Measurements from ENCODE around the gene ARHGEF12. TPM values are rescaled to one million over a fixed set of nuclear protein-coding genes. Genes with fewer than 3 reads are reported as not detected.

The ARHGEF12 gene
- total RNA-seq, 1 donor, result 134 TPM

- H3K27me3 ChIP-seq (ENCODE audit: insufficient read depth, low read length), result peaks cover 28% of the 10 kb centered on the region
- no peak for TF ChIP-seq CTCF (IDR thresholded peaks at IDR 0.05; ENCODE audit: extremely low read depth, low read depth, low read length)
- H4K20me1 ChIP-seq (ENCODE audit: insufficient read depth, low read length), result no peaks in the 10 kb centered on the region
- H3K79me2 ChIP-seq (ENCODE audit: insufficient read depth, low read length), result no peaks in the 10 kb centered on the region
- no peak overlapping the region for H3K27ac ChIP-seq (ENCODE audit: low read depth, low read length)
- no peak overlapping the region for H2AFZ ChIP-seq (ENCODE audit: low read length)
- peaks cover 3% of the 10 kb centered on the region for H3K4me1 ChIP-seq (ENCODE audit: insufficient read depth, low read length)
- H3K4me3 ChIP-seq (ENCODE audit: insufficient read depth, low read length), result no peak overlapping the region
- no peak overlapping the region for H3K4me2 ChIP-seq (ENCODE audit: insufficient read depth, low read length)
- H3K36me3 ChIP-seq (ENCODE audit: insufficient read depth, low read length), result no peaks in the 10 kb centered on the region
- no peak for DNase-seq (ENCODE audit: insufficient read length, low spot score, missing footprints)
- H3K9me3 ChIP-seq (ENCODE audit: low read depth, low read length), result no peaks in the 10 kb centered on the region
Measured at GRCh38 chr11:120505801-120506425, 169.7 kb downstream of the ARHGEF12 start.

- peak; percentile 85 for DNase-seq (ENCODE audit: insufficient read length, low spot score, missing footprints)
- peaks cover 3% of the 10 kb centered on the region for H3K4me1 ChIP-seq (ENCODE audit: insufficient read depth, low read length)
- H3K4me2 ChIP-seq (ENCODE audit: insufficient read depth, low read length), result no peak overlapping the region
- H3K79me2 ChIP-seq (ENCODE audit: insufficient read depth, low read length), result no peaks in the 10 kb centered on the region
- no peak overlapping the region for H2AFZ ChIP-seq (ENCODE audit: low read length)
- H4K20me1 ChIP-seq (ENCODE audit: insufficient read depth, low read length), result no peaks in the 10 kb centered on the region
- H3K27ac ChIP-seq (ENCODE audit: low read depth, low read length), result no peak overlapping the region
- H3K4me3 ChIP-seq (ENCODE audit: insufficient read depth, low read length), result no peak overlapping the region
- peaks cover 31% of the 10 kb centered on the region for H3K27me3 ChIP-seq (ENCODE audit: insufficient read depth, low read length)
- H3K36me3 ChIP-seq (ENCODE audit: insufficient read depth, low read length), result no peaks in the 10 kb centered on the region
- no peak for TF ChIP-seq CTCF (IDR thresholded peaks at IDR 0.05; ENCODE audit: extremely low read depth, low read depth, low read length)
- no peaks in the 10 kb centered on the region for H3K9me3 ChIP-seq (ENCODE audit: low read depth, low read length)
Measured at GRCh38 chr11:120509346-120510053, 173.3 kb downstream of the ARHGEF12 start.

- Histone ChIP-seq H2AFZ (ENCODE audit: low read length) (no peak overlapping the region), H3K4me3 (ENCODE audit: insufficient read depth, low read length) (no peak overlapping the region), H4K20me1 (ENCODE audit: insufficient read depth, low read length) (no peaks in the 10 kb centered on the region), H3K9me3 (ENCODE audit: low read depth, low read length) (no peaks in the 10 kb centered on the region), H3K4me1 (ENCODE audit: insufficient read depth, low read length) (peaks cover 3% of the 10 kb centered on the region), H3K36me3 (ENCODE audit: insufficient read depth, low read length) (no peaks in the 10 kb centered on the region), H3K27me3 (ENCODE audit: insufficient read depth, low read length) (peaks cover 32% of the 10 kb centered on the region), H3K4me2 (ENCODE audit: insufficient read depth, low read length) (no peak overlapping the region), H3K27ac (ENCODE audit: low read depth, low read length) (no peak overlapping the region), H3K79me2 (ENCODE audit: insufficient read depth, low read length) (no peaks in the 10 kb centered on the region)
- no peak for TF ChIP-seq CTCF (IDR thresholded peaks at IDR 0.05; ENCODE audit: extremely low read depth, low read depth, low read length)
- DNase-seq (ENCODE audit: insufficient read length, low spot score, missing footprints), result peak; percentile 45
Measured at GRCh38 chr11:120510406-120511115, 174.3 kb downstream of the ARHGEF12 start.
